GM21381 (cell line): ENCODE measurements around the gene NUP98.

Source experiments
- ATAC-seq: cut with Tn5 transposase; IDR thresholded peaks from one replicate; pipeline ENCODE4 v1.9.1; 2021; ENCODE audit warnings: mild to moderate bottlenecking, moderate library complexity; ENCODE audit not compliant: unreplicated experiment

The NUP98 gene

GRCh38 chr11:3738723-3739122 is 58.6 kb downstream of the NUP98 start:
- ATAC-seq: no peak

- ATAC-seq: no peak
Measured at GRCh38 chr11:3738241-3738640, 59.1 kb downstream of the NUP98 start.

- no peak for ATAC-seq
Measured at GRCh38 chr11:3737386-3737933, 59.9 kb downstream of the NUP98 start.

- ATAC-seq: no peak
Measured at GRCh38 chr11:3736816-3737215, 60.5 kb downstream of the NUP98 start.

- no peak for ATAC-seq
Measured at GRCh38 chr11:3735827-3736226, 61.5 kb downstream of the NUP98 start.

GRCh38 chr11:3732671-3733436 is 64.5 kb downstream of the NUP98 start:
- no peak for ATAC-seq

- no peak for ATAC-seq
Measured at GRCh38 chr11:3723014-3723708, 74.2 kb downstream of the NUP98 start.

- ATAC-seq: no peak
Measured at GRCh38 chr11:3722100-3722499, 75.3 kb downstream of the NUP98 start.

GRCh38 chr11:3720997-3721396 is 76.4 kb downstream of the NUP98 start:
- ATAC-seq: no peak

GRCh38 chr11:3712274-3712673 is 85.1 kb downstream of the NUP98 start:
- no peak for ATAC-seq

GRCh38 chr11:3710485-3711259 is 86.7 kb downstream of the NUP98 start:
- no peak for ATAC-seq

- ATAC-seq: no peak
Measured at GRCh38 chr11:3709977-3710376, 87.4 kb downstream of the NUP98 start.

- ATAC-seq: no peak
Measured at GRCh38 chr11:3707176-3707575, 90.2 kb downstream of the NUP98 start.

- ATAC-seq: no peak
Measured at GRCh38 chr11:3703383-3703782, 94.0 kb downstream of the NUP98 start.

- ATAC-seq: no peak
Measured at GRCh38 chr11:3700910-3701309, 96.4 kb downstream of the NUP98 start.

GRCh38 chr11:3700410-3700809 is 96.9 kb downstream of the NUP98 start:
- no peak for ATAC-seq

GRCh38 chr11:3686751-3687150 is 110.6 kb downstream of the NUP98 start:
- no peak for ATAC-seq

GRCh38 chr11:3685923-3686322 is 111.4 kb downstream of the NUP98 start:
- ATAC-seq: no peak

- ATAC-seq: no peak
Measured at GRCh38 chr11:3684819-3685172, 112.6 kb downstream of the NUP98 start.

- ATAC-seq: no peak
Measured at GRCh38 chr11:3684129-3684818, 113.1 kb downstream of the NUP98 start.

- no peak for ATAC-seq
Measured at GRCh38 chr11:3683039-3683438, 114.3 kb downstream of the NUP98 start.
